Measurements from ENCODE around the gene SRRM5.
"Not testable (repeated sequence)": the region's sequence is repeated elsewhere in the genome, so short reads cannot be mapped to it uniquely, and the experiment has no call there.

Gene SRRM5

GRCh38 chr19:43616306-43616705 is 4.4 kb downstream of the SRRM5 start:
- DNase-seq (ENCODE audit: low spot score), result no peak

DNA sequence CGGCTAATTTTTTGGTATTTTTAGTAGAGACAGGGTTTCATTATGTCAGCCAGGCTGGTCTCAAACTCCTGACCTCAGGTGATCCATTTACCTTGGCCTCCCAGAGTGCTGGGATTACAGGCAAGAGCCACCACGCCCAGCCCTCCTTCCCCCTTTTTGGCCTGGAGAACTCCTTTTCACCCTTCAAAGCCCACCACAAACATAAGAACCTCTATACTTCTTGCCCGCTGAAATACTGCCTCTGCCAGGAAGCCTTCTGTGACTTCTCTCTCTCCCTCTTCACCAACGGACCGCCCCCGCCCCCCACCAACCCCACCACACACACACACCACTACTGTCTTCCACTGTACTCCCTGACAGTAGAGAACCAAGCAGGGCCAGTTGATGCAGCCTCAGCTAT is 5.1 kb downstream of the SRRM5 start:
- no peak for DNase-seq (ENCODE audit: low spot score)

DNA sequence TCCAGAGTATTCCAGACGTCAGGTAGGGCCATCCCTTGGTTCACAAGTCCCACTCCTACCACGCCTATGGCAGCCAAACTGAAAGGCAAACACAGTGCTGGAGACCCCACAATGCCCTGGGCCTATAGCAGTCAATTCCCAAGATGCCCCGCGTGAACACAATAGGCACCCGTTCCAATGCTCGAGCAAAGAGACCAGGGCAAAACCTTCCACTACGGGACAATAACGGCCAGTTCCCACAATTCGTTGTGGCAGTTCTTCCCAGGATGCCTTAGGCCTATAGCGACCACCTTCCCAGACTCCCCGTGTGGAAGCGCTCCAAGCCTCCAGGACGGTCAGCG is 7.0 kb downstream of the SRRM5 start:
- peak; percentile 49 for DNase-seq (ENCODE audit: low spot score)

GRCh38 chr19:43619262-43620060 is 7.6 kb downstream of the SRRM5 start, which contains the start of gene ZNF428:
TSS of gene ZNF428 (minus strand) at chr19:43619629. CDS start at chr19:43614304, 5,325 bp downstream.
- DNase-seq (ENCODE audit: low spot score), result peak; percentile 81

GRCh38 chr19:43620061-43621001 is 8.4 kb downstream of the SRRM5 start:
- DNase-seq (ENCODE audit: low spot score), result no peak

- DNase-seq (ENCODE audit: low spot score), result no peak
Observed at GRCh38 chr19:43622070-43622469, 10.2 kb downstream of the SRRM5 start.

DNA sequence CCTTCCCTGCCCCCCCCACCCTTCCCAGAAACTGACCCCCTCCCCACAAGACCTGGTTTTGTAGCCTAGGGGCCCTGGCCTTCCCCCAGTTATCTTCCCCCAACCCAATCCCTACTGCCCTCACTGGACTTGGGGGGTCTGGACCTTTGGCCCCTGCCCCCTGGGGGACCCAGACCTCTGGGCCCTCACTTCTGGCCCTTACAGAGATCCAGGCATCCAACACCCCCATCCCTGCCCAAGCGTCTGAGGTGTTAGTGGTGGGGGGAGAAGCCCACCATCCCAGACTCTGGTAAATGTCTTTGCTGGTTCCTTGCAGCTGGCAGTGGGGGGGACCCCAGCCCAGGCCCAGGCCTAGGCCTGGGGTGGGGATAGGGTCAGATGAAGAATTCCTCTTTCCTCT is 11.1 kb downstream of the SRRM5 start:
- DNase-seq (ENCODE audit: low spot score), result no peak

GRCh38 chr19:43623889-43624670 is 12.2 kb downstream of the SRRM5 start:
- peak; percentile 35 for DNase-seq (ENCODE audit: low spot score)

DNA sequence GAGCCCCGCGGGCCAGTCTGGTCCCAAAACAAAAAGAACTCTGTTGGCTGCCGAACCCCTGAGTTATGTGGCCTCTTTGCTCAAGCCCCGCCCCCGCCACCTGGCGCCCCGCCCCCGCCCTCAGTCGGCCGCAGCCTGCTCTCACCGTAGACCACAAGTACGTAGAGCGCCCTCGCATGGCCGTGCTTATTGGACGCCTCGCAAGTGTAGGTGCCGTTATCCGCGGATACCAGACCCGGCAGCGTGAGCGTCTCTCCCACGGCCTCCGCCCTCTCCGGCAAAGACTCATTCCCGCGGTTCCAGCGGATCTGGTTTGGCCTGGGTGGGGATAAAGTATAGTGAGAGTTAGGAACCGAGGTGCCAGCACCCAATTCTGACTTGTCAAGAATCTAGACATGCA is 13.0 kb downstream of the SRRM5 start:
- DNase-seq (ENCODE audit: low spot score), result peak; percentile 87

- DNase-seq (ENCODE audit: low spot score), result peak; percentile 44
Observed at GRCh38 chr19:43625918-43626579, 14.2 kb downstream of the SRRM5 start.

DNA sequence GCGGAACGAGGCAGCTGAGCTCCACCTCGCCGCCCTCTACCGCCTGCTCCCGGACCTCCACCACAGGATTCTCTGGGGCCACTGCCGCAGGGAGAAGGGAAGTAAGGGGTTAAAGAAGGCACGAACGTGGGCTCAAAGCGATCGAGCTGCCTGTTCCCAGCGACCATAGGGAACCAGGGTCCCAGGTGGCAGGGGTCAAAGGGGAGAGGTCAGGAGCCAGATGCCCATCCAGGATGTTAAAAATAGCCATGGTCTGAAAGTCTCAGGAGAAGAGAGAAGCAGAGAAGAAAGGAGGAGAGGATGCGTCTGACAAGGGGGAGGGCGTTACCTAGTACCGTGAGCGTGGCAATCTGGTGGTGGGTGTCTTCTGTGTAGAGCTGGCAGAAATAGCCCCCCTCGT is 14.9 kb downstream of the SRRM5 start:
- no peak for DNase-seq (ENCODE audit: low spot score)

DNA sequence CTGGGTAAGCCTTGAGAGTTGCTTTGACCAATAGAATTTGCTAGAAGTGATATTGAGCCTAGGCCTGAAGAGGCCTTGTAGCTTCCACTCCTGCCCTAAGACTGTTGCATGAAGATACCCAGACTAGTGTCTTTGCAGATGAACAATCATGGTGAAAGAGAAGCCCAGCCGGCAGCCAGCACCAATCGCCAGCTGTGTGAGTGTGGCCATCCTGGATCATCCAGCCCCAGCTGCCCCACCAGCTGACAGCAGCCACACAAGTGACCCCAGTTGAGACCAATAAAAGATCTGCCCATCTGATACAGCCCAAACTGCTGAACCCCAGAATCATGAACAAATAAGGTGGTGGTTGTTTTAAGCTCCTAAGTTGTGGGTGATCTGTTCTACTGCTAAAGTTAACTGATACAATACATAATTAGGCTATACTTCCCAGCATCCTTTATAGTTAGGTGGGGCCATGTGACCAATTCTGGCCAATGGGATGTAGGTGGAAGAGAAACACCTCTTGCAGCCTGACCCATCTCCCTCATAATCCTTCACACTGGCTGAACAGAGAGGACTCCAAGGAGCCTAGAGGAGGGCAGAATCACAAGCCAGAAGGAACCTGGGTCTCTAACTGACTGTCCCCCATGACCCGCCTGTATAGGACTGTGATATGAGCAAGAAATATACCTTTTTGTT is 16.9 kb downstream of the SRRM5 start:
- DNase-seq (ENCODE audit: low spot score), result no peak

DNA sequence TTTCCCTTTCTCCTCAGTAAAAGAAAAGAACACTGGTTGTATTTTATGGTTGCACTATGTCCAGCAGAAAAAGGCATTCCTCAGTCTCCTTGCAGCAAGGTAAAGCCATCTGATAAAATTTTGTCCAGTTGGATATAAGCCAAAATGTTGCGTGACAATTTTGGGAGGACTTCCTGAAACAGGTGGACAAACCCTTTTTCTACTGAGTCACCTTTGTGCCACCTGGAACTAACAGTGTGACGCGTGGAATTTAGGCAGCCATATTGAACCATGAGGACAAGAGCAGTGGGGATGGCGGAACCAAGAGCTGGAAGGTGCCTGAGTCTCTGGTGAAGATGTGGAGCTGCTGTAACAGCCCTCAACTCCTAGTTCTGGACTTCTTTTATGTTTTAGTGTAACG is 19.6 kb downstream of the SRRM5 start:
- DNase-seq (ENCODE audit: low spot score), result no peak

DNA sequence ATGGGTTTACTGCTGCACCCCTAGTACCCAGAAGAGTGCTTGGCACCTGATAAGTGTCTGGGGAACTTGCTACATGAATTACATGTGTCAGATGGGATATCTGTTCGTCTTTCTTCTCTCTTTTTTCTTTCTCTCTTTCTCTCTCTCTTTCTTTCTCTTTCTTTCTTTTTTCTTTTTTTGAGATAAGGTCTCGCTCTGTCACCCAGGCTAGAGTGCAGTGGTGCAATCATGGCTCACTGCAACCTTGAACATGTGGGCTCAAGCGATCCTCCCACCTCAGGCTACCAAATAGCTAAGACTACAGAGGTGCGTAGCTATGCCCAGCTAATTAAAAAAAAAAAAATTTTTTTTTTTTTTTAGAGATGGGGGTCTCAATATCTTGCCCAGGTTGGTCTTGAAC is 21.6 kb downstream of the SRRM5 start:
- DNase-seq (ENCODE audit: low spot score), result no peak

DNA sequence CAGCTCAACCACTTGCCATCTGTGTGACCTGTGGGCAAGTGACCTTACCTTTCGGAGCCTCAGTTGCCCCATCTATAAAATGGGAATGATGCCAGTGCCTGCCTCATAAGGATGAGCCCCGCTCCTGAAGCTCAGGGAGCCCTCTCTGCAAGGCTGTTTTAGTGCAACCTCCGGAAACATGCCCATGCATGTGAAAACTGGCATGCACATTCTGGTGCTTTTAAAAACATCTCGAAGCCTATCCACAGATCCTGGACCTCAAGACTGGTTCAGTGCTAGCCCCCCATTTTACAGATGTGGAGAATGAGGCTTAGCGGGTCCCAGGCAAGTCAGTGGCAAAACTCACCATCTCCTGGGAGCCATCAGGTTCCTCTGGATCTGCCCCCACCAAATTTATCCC is 22.2 kb downstream of the SRRM5 start:
- no peak for DNase-seq (ENCODE audit: low spot score)

- DNase-seq (ENCODE audit: low spot score), result no peak
Observed at GRCh38 chr19:43634506-43634871, 22.6 kb downstream of the SRRM5 start.

DNA sequence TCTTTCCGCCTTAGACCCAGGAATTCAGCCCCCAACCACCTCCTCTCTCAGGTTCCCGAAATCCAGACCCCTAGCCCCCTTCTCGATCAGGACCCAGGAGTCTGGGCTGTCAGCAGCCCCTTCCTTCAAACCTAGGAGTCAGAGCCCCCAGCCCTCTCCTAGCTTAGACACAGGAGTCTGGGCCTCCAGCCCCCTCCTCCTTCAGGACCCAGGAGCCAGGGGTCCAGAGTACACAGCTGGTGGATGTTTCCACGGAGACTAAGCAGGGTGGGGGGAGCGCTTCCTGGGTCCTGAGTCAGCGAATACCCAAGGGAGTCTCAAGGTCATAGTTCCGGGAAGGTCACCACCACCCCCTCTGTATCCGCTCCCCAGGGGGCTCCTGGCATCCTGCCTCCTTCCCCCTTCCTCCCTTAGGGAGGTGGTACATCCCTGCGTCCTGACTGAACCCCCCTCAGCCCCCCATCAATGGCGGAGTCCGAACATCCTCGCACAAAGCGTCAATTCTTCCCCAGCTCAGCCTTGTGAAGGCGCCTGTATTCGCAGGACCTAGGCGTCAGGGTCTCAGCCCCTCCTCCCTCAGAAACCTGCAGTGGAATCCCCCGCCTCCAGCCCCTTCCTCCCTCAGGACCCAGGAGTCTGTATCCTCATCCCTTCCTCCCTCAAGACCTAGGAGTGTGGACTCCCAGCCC is 23.1 kb downstream of the SRRM5 start:
- DNase-seq (ENCODE audit: low spot score), result no peak

DNA sequence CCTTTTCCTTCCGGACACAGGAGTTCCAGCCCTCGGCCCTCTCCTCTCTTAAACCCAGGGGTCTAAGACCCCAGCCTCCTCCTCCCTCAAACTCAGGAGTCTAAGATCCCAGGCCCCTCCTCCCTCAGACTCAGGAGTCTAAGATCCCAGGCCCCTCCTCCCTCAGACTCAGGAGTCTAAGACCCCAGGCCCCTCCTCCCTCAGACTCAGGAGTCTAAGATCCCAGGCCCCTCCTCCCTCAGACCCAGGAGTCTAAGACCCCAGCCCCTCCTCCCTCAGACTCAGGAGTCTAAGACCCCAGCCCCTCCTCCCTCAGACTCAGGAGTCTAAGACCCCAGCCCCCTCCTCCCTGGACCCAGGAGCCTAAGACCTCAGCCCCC is 23.7 kb downstream of the SRRM5 start:
- DNase-seq (ENCODE audit: low spot score), result not testable (repeated sequence)

- DNase-seq (ENCODE audit: low spot score), result no peak
Observed at GRCh38 chr19:43636121-43636683, 24.3 kb downstream of the SRRM5 start.
